Muscle layer of duodenum (tissue), 2 donors: Measurements from ENCODE around the gene GNG2.

ENCODE experiments used
- H3K27ac ChIP-seq: one replicate; pipeline ENCODE4 v1.7.0; 2013; ENCODE audit warnings: mild to moderate bottlenecking, low read length
- H3K27me3 ChIP-seq: one replicate; pipeline ENCODE4 v1.7.0; 2013; ENCODE audit warnings: low read depth, mild to moderate bottlenecking, control low read depth, low read length
- H3K36me3 ChIP-seq, 2 donors: one replicate each; pipeline ENCODE4 v1.7.0; 2013; ENCODE audit warnings: low read length in 2 of 2, control low read depth in 1 of 2, mild to moderate bottlenecking in 1 of 2; ENCODE audit not compliant: insufficient read depth in 2 of 2, control insufficient read depth in 1 of 2
- H3K4me1 ChIP-seq, 2 donors: one replicate each; pipeline ENCODE4 v1.7.0; 2013; ENCODE audit warnings: low read length in 2 of 2, mild to moderate bottlenecking in 2 of 2, control low read depth in 1 of 2, moderate library complexity in 1 of 2; ENCODE audit not compliant: insufficient read depth in 2 of 2, control insufficient read depth in 1 of 2
- H3K4me3 ChIP-seq, 2 donors: one replicate each; pipeline ENCODE4 v1.7.0; 2013; ENCODE audit warnings: low read length in 2 of 2, low read depth in 1 of 2, mild to moderate bottlenecking in 1 of 2
- H3K9me3 ChIP-seq, 2 donors: one replicate each; pipeline ENCODE4 v1.7.0; 2013; ENCODE audit warnings: low read length in 2 of 2, control low read depth in 1 of 2, mild to moderate bottlenecking in 1 of 2; ENCODE audit not compliant: control insufficient read depth in 1 of 2
- donor health status: healthy.

GNG2 gene

GRCh38 chr14:51860164-51860824, at the start of gene GNG2:
Gene GNG2 (plus strand): TSS chr14:51860612. CDS start chr14:51950679, 90,067 bp downstream.
- Histone ChIP-seq H3K4me1 (peaks cover 8 to 12% of the 10 kb centered on the region in 2 donors), H3K36me3 (no peaks in the 10 kb centered on the region), H3K27ac (peak within 1 kb of the TSS; percentile 85), H3K27me3 (no peaks in the 10 kb centered on the region), H3K9me3 (no peaks in the 10 kb centered on the region), H3K4me3 (peak within 1 kb of the TSS; percentile 72 to 73)

GRCh38 chr14:51811706-51812105, 48.7 kb upstream of the GNG2 start:
- Histone ChIP-seq H3K9me3 (no peaks in the 10 kb centered on the region), H3K27ac (no peak overlapping the region), H3K4me3 (no peak overlapping the region), H3K27me3 (no peaks in the 10 kb centered on the region), H3K4me1 (peaks cover 0 to 10% of the 10 kb centered on the region in 2 donors), H3K36me3 (no peaks in the 10 kb centered on the region)

- H3K36me3 ChIP-seq: no peaks in the 10 kb centered on the region
- no peak overlapping the region for H3K4me3 ChIP-seq
- H3K4me1 ChIP-seq: no peaks in the 10 kb centered on the region
- H3K27ac ChIP-seq: no peak overlapping the region
- no peaks in the 10 kb centered on the region for H3K9me3 ChIP-seq
- no peaks in the 10 kb centered on the region for H3K27me3 ChIP-seq
Observed at GRCh38 chr14:51816031-51816430, 44.4 kb upstream of the GNG2 start.

- Histone ChIP-seq H3K4me3 (no peak overlapping the region), H3K27me3 (no peaks in the 10 kb centered on the region), H3K36me3 (no peaks in the 10 kb centered on the region), H3K27ac (no peak overlapping the region), H3K9me3 (no peaks in the 10 kb centered on the region), H3K4me1 (no peaks in the 10 kb centered on the region)
Observed at GRCh38 chr14:51817326-51817725, 43.1 kb upstream of the GNG2 start.

GRCh38 chr14:51818748-51819380, 41.5 kb upstream of the GNG2 start:
- Histone ChIP-seq H3K36me3 (no peaks in the 10 kb centered on the region), H3K4me3 (no peak overlapping the region), H3K9me3 (no peaks in the 10 kb centered on the region), H3K27ac (no peak overlapping the region), H3K4me1 (no peaks in the 10 kb centered on the region), H3K27me3 (no peaks in the 10 kb centered on the region)

- Histone ChIP-seq H3K36me3 (no peaks in the 10 kb centered on the region), H3K4me1 (no peaks in the 10 kb centered on the region), H3K9me3 (no peaks in the 10 kb centered on the region), H3K27me3 (no peaks in the 10 kb centered on the region), H3K4me3 (no peak overlapping the region), H3K27ac (no peak overlapping the region)
Observed at GRCh38 chr14:51821822-51822221, 38.6 kb upstream of the GNG2 start.

- H3K27me3 ChIP-seq: no peaks in the 10 kb centered on the region
Observed at GRCh38 chr14:51822499-51822898, 37.9 kb upstream of the GNG2 start.

GRCh38 chr14:51823706-51824105, 36.7 kb upstream of the GNG2 start:
- H3K36me3 ChIP-seq: no peaks in the 10 kb centered on the region
- no peaks in the 10 kb centered on the region for H3K4me1 ChIP-seq
- no peaks in the 10 kb centered on the region for H3K27me3 ChIP-seq
- H3K9me3 ChIP-seq: no peaks in the 10 kb centered on the region
- no peak overlapping the region for H3K27ac ChIP-seq
- no peak overlapping the region for H3K4me3 ChIP-seq

More at GRCh38 chr14:51822499-51822898, 37.9 kb upstream of the GNG2 start:
- Histone ChIP-seq H3K4me3 (no peak overlapping the region), H3K4me1 (no peaks in the 10 kb centered on the region), H3K36me3 (no peaks in the 10 kb centered on the region), H3K27ac (no peak overlapping the region), H3K9me3 (no peaks in the 10 kb centered on the region)

GRCh38 chr14:51824191-51824590, 36.2 kb upstream of the GNG2 start:
- no peaks in the 10 kb centered on the region for H3K27me3 ChIP-seq
- H3K36me3 ChIP-seq: no peaks in the 10 kb centered on the region
- H3K9me3 ChIP-seq: no peaks in the 10 kb centered on the region
- no peak overlapping the region for H3K4me3 ChIP-seq
- H3K4me1 ChIP-seq: no peaks in the 10 kb centered on the region
- no peak overlapping the region for H3K27ac ChIP-seq

GRCh38 chr14:51825926-51826325, 34.5 kb upstream of the GNG2 start:
- H3K4me3 ChIP-seq: no peak overlapping the region
- no peaks in the 10 kb centered on the region for H3K4me1 ChIP-seq

GRCh38 chr14:51828017-51828797, 32.2 kb upstream of the GNG2 start:
- peaks cover 4 to 6% of the 10 kb centered on the region in 2 donors for H3K9me3 ChIP-seq
- no peaks in the 10 kb centered on the region for H3K36me3 ChIP-seq
- H3K27me3 ChIP-seq: no peaks in the 10 kb centered on the region
- no peak overlapping the region for H3K4me3 ChIP-seq
- H3K27ac ChIP-seq: no peak overlapping the region
- no peaks in the 10 kb centered on the region for H3K4me1 ChIP-seq

More at GRCh38 chr14:51825926-51826325, 34.5 kb upstream of the GNG2 start:
- Histone ChIP-seq H3K36me3 (no peaks in the 10 kb centered on the region), H3K9me3 (no peaks in the 10 kb centered on the region), H3K27me3 (no peaks in the 10 kb centered on the region), H3K27ac (no peak overlapping the region)
